Mesothelial cell of epicardium (in vitro differentiated cells): ENCODE data around the gene PANX2. TPM values are rescaled to one million over a fixed set of nuclear protein-coding genes. Genes with fewer than 3 reads are reported as not detected.

Experiments
- DNase-seq, 2 experiments: peaks; one replicate each; pipeline ENCODE4 v3.0.0; 2021; ENCODE audit warnings: low spot score in 2 of 2; ENCODE audit not compliant: unreplicated experiment in 2 of 2
- H3K27ac Mint-ChIP-seq: 2 replicates; pipeline ENCODE4 v1.8.0; 2021; ENCODE audit warnings: mixed read lengths
- H3K27me3 Mint-ChIP-seq: 2 replicates; pipeline ENCODE4 v1.8.0; 2021; ENCODE audit warnings: low read depth, mixed read lengths
- H3K36me3 Mint-ChIP-seq: 2 replicates; pipeline ENCODE4 v1.8.0; 2021; ENCODE audit warnings: mixed read lengths
- H3K4me1 Mint-ChIP-seq: 2 replicates; pipeline ENCODE4 v1.8.0; 2021; ENCODE audit warnings: mixed read lengths
- H3K4me3 Mint-ChIP-seq: 2 replicates; pipeline ENCODE4 v1.8.0; 2021; ENCODE audit warnings: mild to moderate bottlenecking, moderate library complexity, mixed read lengths
- H3K9me3 Mint-ChIP-seq: 2 replicates; pipeline ENCODE4 v1.8.0; 2021; ENCODE audit warnings: mixed read lengths
- CTCF ChIP-seq: fragments of 200-600 bp; sonication (generic); IDR thresholded peaks from one replicate; pipeline ENCODE4 v1.5.0; 2021; ENCODE audit warnings: antibody characterized with exemption; ENCODE audit not compliant: unreplicated experiment
- total RNA-seq: library from RNA; stranded (reverse); gene quantifications from 3 replicates; pipeline ENCODE4 v1.2.1, GENCODE V29; 2021

The PANX2 gene
- total RNA-seq, 1 donor from 2014 or later: 7.0 TPM

DNA sequence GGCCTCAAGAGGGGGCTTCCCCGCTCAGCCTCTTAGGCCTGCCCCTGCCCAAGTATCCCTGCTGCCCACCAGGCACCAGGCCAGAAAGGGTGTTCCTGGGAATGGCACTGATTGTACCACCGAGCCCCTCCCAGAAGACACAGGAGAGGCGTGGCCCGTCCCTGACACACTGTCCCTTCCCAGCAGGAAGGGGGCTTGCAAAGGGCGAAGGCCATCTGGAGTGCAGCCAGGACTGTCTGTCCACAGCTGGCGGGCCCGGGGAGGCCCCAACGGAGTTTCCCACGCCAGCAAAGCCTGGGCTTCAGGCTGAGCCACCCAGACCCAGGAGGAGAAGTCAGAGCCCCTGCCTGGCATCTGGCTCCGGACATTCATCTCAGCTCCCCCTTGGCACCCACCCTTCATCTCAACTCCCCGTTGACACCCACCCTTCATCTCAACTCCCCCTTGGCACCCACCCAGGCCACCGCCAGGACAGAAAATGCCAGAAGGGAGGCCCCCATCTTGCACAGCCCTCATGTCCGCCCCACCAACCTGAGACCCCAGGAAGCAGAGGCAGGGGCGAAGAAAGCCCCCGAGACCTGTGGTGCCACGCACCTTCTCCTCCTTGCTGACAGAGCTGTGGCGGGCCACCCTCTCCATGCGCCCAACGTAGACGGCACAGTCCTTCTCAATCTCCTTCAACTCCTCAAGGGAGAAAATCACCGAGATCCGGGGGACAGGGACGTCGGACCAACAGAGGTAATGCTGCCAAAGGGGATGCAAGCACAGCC lies 54.9 kb downstream of the PANX2 start:
- Mint-ChIP-seq H3K9me3 (no peaks in the 10 kb centered on the region), H3K4me3 (no peak overlapping the region), H3K27ac (no peak overlapping the region), H3K27me3 (no peaks in the 10 kb centered on the region), H3K36me3 (peaks cover 25% of the 10 kb centered on the region), H3K4me1 (no peaks in the 10 kb centered on the region)
- no peak for DNase-seq
- TF ChIP-seq CTCF: no peak

DNA sequence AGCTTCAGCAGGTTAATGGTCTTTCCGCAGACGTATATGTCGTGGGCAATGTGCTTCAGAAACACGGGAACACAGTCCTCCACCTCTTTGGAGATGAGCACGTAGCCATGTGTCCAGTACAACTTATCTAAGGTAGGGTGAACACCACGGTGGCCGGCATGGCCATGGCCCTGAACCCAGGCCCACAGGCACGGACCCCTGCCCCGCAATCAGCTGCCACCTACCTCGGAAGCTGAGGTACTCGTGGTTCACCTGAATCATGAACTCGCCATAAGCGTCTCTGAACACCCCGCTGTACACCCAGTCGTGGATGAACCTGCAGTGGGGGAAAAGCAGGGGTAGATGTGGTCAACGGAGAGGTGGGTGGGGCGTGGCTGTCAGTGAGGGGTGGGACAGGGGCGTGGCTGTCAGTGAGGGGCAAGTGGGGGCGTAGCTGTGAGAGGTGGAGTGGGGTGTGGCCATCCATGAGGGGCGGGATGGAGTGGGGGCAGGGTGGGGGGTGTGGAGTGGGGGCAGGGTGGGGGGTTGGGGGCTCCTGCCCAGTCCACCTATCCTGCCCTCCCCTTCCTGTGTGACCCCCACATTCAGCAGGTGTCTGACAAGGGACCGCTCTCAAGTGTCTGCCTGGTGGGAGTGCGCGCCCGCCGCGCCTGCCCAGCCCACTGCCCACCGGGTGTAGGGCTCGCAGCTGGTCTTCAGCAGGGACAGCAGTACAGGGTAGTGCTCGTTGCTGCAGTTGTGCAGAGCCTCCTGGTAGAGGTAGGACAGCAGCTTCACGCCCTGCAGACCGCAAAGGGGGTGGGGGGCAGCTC lies 55.7 kb downstream of the PANX2 start:
- no peaks in the 10 kb centered on the region for H3K27me3 Mint-ChIP-seq
- no peak overlapping the region for H3K27ac Mint-ChIP-seq
- peaks cover 21% of the 10 kb centered on the region for H3K36me3 Mint-ChIP-seq
- no peak for TF ChIP-seq CTCF
- DNase-seq: no peak
- H3K4me3 Mint-ChIP-seq: no peak overlapping the region
- no peaks in the 10 kb centered on the region for H3K4me1 Mint-ChIP-seq
- no peaks in the 10 kb centered on the region for H3K9me3 Mint-ChIP-seq

DNA sequence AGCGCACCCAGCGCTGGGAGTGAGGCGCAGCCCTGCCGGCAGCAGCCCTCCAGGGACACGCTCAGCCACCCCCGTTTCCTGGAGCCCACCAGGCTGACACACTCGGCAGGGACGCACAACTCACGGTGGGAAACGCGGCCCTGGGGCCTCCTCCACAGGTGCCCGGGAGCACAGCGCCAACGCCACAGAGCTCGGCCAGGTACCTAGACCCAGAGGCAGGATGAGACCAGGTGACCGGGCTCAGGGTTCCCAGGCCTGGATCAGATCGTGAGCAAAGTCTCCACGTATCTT lies 56.3 kb downstream of the PANX2 start:
- DNase-seq: no peak
- H3K4me3 Mint-ChIP-seq: no peak overlapping the region
- no peaks in the 10 kb centered on the region for H3K27me3 Mint-ChIP-seq
- no peak for TF ChIP-seq CTCF
- peaks cover 21% of the 10 kb centered on the region for H3K36me3 Mint-ChIP-seq
- H3K27ac Mint-ChIP-seq: no peak overlapping the region
- no peaks in the 10 kb centered on the region for H3K4me1 Mint-ChIP-seq
- no peaks in the 10 kb centered on the region for H3K9me3 Mint-ChIP-seq

DNA sequence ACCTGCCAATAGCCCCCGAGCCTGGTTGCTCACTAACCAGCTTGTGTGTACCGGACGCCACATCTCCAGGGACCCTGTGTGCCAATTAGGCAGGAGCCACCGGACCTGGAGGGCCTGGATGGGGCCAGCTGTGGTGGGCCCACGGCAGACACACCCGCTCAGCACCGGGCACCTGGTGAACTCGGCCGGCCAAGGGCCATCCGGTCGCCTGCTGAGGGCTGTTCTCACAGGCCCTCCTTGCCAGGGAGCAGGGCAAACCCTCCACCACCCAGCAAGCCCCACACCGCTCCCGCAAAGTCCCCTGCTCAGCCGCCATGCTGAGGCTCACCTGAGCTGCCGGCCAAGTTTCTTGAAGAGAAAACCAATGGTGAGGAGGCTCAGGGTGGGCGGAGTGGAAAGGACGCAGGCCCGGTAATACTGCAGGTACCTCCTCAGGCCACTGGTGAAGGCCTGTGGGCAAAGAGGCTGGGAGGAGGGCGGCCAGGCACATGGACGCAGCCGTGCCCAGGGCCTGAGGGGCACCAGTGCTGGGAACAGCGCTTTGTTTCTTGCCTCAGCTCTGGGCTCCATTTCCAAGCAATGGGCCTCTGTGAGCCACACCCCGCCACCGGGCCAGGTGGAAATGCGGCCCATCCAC lies 57.2 kb downstream of the PANX2 start:
- Mint-ChIP-seq H3K27ac (no peak overlapping the region), H3K9me3 (no peaks in the 10 kb centered on the region), H3K36me3 (peaks cover 21% of the 10 kb centered on the region), H3K4me1 (no peaks in the 10 kb centered on the region), H3K4me3 (no peak overlapping the region), H3K27me3 (no peaks in the 10 kb centered on the region)
- DNase-seq: no peak
- TF ChIP-seq CTCF: no peak

- Mint-ChIP-seq H3K4me1 (no peaks in the 10 kb centered on the region), H3K27ac (no peak overlapping the region), H3K4me3 (no peak overlapping the region), H3K36me3 (peaks cover 16% of the 10 kb centered on the region), H3K27me3 (no peaks in the 10 kb centered on the region), H3K9me3 (no peaks in the 10 kb centered on the region)
- DNase-seq: no peak
- no peak for TF ChIP-seq CTCF
These were observed 57.8 kb downstream of the PANX2 start for GRCh38 chr22:50228366-50228765.
